Fibroblast of lung (primary cell): Measurements from ENCODE around the gene ALDH18A1.

Experiments
- EZH2 ChIP-seq: IDR thresholded peaks from 2 replicates; pipeline ENCODE4 v1.5.1; 2012; ENCODE audit warnings: low read length, control low read depth, mild to moderate bottlenecking; ENCODE audit errors: missing control alignments
- TF ChIP-seq, protein P1 (sequence below), 2 donors: IDR thresholded peaks in 1 of 2; conservative IDR thresholded peaks in 1 of 2; 1 replicate in 1 of 2; 2 replicates in 1 of 2; pipeline ENCODE4 v1.5.1; 2011 to 2012; ENCODE audit warnings: low read length in 2 of 2, control low read depth in 1 of 2, inconsistent platforms in 1 of 2, low read depth in 1 of 2, mild to moderate bottlenecking in 1 of 2

- TF ChIP-seq, protein P1, sequence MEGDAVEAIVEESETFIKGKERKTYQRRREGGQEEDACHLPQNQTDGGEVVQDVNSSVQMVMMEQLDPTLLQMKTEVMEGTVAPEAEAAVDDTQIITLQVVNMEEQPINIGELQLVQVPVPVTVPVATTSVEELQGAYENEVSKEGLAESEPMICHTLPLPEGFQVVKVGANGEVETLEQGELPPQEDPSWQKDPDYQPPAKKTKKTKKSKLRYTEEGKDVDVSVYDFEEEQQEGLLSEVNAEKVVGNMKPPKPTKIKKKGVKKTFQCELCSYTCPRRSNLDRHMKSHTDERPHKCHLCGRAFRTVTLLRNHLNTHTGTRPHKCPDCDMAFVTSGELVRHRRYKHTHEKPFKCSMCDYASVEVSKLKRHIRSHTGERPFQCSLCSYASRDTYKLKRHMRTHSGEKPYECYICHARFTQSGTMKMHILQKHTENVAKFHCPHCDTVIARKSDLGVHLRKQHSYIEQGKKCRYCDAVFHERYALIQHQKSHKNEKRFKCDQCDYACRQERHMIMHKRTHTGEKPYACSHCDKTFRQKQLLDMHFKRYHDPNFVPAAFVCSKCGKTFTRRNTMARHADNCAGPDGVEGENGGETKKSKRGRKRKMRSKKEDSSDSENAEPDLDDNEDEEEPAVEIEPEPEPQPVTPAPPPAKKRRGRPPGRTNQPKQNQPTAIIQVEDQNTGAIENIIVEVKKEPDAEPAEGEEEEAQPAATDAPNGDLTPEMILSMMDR (conservative IDR thresholded peaks at IDR 0.05 in 1 of 2, IDR thresholded peaks at IDR 0.05 in 1 of 2; ENCODE audit: low read depth in 1 of 2, low read length in 2 of 2): no peak
- TF ChIP-seq EZH2: no peak
These were observed 58.7 kb downstream of the ALDH18A1 start for GRCh38 chr10:95597788-95598187.
